ENCODE results near the gene TP73.
"Not testable (repeated sequence)": the region's sequence is repeated elsewhere in the genome, so short reads cannot be mapped to it uniquely, and the experiment has no call there.

The TP73 gene

DNA sequence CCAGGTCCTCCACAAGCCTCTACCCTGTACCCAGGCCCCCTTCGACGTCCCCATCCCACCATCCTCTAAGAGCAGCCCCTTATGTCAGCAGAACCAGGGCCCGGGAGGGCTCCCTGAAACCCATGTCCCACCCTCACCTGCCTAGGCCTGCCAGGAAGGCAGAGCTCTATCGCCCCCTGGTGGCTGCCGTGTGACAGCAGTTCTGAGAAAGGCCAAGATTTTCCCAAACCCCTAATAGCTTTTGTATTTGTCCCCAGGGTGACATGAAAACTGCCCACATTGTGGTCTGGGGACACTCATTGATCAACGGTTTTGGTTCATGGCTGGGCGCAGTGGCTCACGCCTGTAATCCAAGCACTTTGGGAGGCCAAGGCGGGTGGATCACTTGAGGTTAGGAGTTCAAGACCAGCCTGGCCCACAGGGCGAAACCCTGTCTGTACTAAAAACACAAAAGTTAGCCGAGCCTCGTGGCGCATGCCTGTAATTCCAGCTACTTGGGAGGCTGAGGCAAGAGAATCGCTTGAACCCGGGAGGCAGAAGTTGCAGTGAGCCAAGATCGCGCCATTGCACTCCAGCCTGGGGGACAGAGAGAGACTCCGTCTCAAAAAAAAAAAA is 72.2 kb downstream of the TP73 start:
- peak; percentile 45 for DNase-seq (ENCODE audit: low read depth, low spot score)
- TF ChIP-seq, protein P1, sequence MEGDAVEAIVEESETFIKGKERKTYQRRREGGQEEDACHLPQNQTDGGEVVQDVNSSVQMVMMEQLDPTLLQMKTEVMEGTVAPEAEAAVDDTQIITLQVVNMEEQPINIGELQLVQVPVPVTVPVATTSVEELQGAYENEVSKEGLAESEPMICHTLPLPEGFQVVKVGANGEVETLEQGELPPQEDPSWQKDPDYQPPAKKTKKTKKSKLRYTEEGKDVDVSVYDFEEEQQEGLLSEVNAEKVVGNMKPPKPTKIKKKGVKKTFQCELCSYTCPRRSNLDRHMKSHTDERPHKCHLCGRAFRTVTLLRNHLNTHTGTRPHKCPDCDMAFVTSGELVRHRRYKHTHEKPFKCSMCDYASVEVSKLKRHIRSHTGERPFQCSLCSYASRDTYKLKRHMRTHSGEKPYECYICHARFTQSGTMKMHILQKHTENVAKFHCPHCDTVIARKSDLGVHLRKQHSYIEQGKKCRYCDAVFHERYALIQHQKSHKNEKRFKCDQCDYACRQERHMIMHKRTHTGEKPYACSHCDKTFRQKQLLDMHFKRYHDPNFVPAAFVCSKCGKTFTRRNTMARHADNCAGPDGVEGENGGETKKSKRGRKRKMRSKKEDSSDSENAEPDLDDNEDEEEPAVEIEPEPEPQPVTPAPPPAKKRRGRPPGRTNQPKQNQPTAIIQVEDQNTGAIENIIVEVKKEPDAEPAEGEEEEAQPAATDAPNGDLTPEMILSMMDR (IDR thresholded peaks at IDR 0.05; ENCODE audit: low read depth, low read length), result peak; percentile 99
- H3K4me3 ChIP-seq (ENCODE audit: low read depth, low read length); in situ Hi-C loops (cut with HindIII; ENCODE audit: low sequenced_read_pairs): not testable (repeated sequence)

DNA sequence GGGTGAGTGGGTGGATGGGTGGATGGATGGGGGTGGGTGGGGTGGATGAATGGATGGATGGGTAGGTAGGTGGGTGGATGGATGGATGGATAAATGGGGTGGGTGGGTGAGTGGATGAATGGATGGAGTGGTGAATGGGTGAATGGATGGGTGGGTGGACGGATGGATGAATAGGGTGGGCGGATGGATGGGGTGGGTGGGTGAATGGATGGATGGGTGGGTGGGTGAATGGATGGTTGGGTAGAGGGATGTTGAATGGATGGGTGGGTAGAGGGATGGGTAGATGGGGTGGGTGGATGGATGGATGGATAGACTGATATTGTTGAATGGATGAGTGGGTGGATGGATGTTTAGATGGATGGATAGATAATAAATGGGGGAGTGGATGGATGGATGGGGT is 73.0 kb downstream of the TP73 start:
- no peak overlapping the region for H3K4me3 ChIP-seq (ENCODE audit: low read depth, low read length)
- no peak for DNase-seq (ENCODE audit: low read depth, low spot score)
- TF ChIP-seq, protein P1 (IDR thresholded peaks at IDR 0.05; ENCODE audit: low read depth, low read length), result no peak
- in situ Hi-C loops (cut with HindIII; ENCODE audit: low sequenced_read_pairs), result no loop called here

DNA sequence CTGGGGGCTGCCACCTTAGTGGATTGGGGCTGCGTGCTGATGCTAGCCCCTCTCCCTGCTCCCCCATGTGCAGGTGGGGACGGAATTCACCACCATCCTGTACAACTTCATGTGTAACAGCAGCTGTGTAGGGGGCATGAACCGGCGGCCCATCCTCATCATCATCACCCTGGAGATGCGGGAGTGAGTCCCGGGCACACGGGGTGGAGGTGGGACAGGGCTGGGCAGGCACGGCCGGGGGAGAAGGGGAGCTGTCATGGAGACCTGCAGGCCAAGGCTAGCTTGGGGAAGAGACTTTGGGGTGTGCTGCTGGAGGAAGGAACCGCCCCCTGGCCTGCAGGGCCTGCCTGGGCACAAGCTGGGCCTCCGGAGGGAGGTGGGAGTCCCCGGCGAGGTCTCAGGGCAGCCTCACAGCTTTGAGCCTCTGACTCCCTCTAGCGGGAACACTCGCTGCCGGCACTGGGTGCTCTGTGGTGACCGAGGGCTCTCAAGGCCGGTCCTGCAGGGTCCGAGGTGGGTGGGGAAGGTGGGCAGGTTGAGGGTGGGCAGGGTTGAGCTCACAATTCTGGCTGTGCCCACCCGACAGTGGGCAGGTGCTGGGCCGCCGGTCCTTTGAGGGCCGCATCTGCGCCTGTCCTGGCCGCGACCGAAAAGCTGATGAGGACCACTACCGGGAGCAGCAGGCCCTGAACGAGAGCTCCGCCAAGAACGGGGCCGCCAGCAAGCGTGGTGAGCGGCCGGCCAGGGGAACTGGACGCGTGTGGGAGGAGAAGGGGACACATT is 74.9 kb downstream of the TP73 start:
- no peak for DNase-seq (ENCODE audit: low read depth, low spot score)

DNA sequence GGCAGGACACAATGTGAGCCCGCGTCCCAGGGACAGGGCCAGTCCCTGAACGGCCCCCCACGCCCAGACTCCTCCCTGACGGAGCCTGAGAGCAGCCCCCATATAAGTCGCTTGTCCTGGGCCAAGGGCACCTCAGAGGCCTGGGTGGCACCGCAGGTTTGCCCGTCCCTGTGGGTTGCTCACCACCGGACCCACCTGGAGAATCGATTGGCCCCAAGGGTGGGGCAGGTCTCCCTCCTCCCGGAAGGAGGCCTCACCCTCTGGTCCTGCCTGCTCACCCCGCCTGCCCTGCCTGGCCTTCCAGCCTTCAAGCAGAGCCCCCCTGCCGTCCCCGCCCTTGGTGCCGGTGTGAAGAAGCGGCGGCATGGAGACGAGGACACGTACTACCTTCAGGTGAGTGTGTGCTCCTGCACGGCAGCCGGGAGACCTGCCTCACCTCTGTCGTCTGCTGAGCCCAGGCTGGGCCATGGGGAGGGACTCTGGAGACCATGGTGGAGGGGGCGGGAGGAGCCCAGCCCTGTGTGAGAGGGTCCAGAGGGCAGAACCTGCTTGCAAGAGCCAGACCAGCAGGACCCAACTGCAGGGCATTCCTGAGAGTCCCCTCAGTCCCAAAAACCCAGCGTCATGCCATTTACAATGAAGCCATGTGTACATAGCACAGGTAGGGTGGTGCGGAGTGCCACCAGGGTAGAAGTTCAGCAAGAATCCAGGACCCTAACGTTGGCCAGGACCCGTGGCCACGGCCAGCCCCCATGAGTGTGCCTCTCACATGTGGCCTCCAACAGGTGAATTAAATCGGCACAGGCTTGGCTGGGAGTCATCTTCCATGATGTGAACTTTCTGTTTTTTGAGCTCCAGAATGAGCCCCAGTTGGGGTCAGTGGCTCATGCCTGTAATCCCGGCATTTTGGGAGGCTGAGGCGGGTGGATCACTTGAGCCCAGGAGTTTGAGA is 75.8 kb downstream of the TP73 start:
- in situ Hi-C loops (cut with HindIII; ENCODE audit: low sequenced_read_pairs), result no loop called here
- TF ChIP-seq, protein P1 (IDR thresholded peaks at IDR 0.05; ENCODE audit: low read depth, low read length), result no peak
- no peak overlapping the region for H3K4me3 ChIP-seq (ENCODE audit: low read depth, low read length)
- no peak for DNase-seq (ENCODE audit: low read depth, low spot score)

More for the DNA sequence above, 74.9 kb downstream of the TP73 start:
- in situ Hi-C loops (cut with HindIII; ENCODE audit: low sequenced_read_pairs), result no loop called here
- no peak overlapping the region for H3K4me3 ChIP-seq (ENCODE audit: low read depth, low read length)
- TF ChIP-seq, protein P1 (IDR thresholded peaks at IDR 0.05; ENCODE audit: low read depth, low read length), result peak; percentile 64

DNA sequence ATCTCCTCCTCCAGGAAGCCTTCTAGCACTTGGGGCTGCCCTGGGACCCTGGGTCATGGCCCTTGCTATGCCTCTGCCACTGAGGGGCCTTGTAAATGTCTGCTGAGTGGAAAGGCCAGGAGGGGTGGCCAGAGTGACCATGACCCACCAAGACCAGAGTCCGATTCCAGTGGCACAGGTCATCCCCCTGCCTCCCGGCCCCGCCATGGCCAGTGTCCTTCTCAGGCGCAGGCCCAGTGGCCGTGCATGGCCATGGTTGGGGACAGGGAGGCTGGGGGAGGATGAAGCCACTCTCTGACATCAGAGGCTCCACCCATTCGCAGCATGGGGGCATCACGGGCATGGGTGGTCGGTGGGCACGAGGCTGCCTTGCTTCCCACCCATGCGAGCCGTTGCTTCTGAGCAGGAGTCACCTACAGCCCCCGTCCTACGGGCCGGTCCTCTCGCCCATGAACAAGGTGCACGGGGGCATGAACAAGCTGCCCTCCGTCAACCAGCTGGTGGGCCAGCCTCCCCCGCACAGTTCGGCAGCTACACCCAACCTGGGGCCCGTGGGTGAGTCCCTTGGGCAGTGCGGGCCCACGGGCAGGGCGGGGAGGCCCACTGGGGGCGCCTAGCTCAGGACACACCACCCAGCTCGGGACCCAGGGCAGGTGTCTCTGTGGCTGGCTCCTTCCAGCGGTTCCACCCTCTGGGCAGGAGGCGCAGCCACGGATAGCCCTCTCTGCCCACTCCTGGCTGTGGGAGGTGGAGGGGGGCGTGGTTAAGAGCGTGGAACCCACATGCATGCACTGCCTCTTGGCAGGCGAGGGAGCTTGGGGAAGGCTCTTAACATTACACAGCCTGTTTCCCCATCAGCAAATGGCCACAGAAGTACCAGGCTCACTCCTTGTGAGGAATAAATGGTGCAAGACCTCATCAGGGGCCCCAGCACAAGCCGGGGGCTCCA is 77.6 kb downstream of the TP73 start:
- TF ChIP-seq, protein P1 (IDR thresholded peaks at IDR 0.05; ENCODE audit: low read depth, low read length), result no peak
- H3K4me3 ChIP-seq (ENCODE audit: low read depth, low read length), result no peak overlapping the region
- DNase-seq (ENCODE audit: low read depth, low spot score), result no peak
- in situ Hi-C loops (cut with HindIII; ENCODE audit: low sequenced_read_pairs), result no loop called here
